ENCODE data around the gene PLA2G2F. TPM values are rescaled to one million over a fixed set of nuclear protein-coding genes. Genes with fewer than 3 reads are reported as not detected.

PLA2G2F gene
- total and polyA plus RNA-seq, 2 experiments from 2014 or later: not detected

GRCh38 chr1:20149601-20150325, 10.6 kb downstream of the PLA2G2F start (continued):
- TF ChIP-seq ZNF462 (CRISPR knock-in tag; IDR thresholded peaks at IDR 0.05) (no peak), EZH2phosphoT487 (IDR thresholded peaks at IDR 0.05; ENCODE audit: unreplicated experiment) (no peak), ETS1 (IDR thresholded peaks at IDR 0.05) (no peak), EZH2 (IDR thresholded peaks at IDR 0.05; ENCODE audit: low read depth, unreplicated experiment) (no peak), JUNB (IDR thresholded peaks at IDR 0.05; ENCODE audit: unreplicated experiment) (no peak), CTCF (conservative IDR thresholded peaks at IDR 0.05; ENCODE audit: low read depth in 2 of 2) (no peak), POLR2AphosphoS5 (IDR thresholded peaks at IDR 0.05; ENCODE audit: low read depth) (no peak), ZNF114 (CRISPR knock-in tag; IDR thresholded peaks at IDR 0.05) (no peak)
